HepG2 (cell line): Measurements from ENCODE around the gene BABAM1. TPM values are rescaled to one million over a fixed set of nuclear protein-coding genes. Genes with fewer than 3 reads are reported as not detected.
A peak's percentile ranks its signal among the peaks of the same experiment; 100 is the strongest.

ENCODE experiments used
- ARNTL ChIP-seq: sonication (generic); formaldehyde crosslinking; IDR thresholded peaks from 2 replicates; pipeline ENCODE4 v1.4.0; 2020; ENCODE audit warnings: mild to moderate bottlenecking, missing genetic modification reagents
- DPF2 ChIP-seq: sonication (generic); formaldehyde crosslinking; IDR thresholded peaks from 2 replicates; pipeline ENCODE4 v1.4.0; 2020; ENCODE audit warnings: mild to moderate bottlenecking, low read depth, missing genetic modification reagents, borderline replicate concordance
- FOXO1 ChIP-seq: sonication (generic); formaldehyde crosslinking; IDR thresholded peaks from 2 replicates; pipeline ENCODE4 v1.4.0; 2020; ENCODE audit warnings: missing genetic modification reagents
- HCFC1 ChIP-seq: fragments of 150-350 bp; IDR thresholded peaks from 2 replicates; pipeline ENCODE4 v1.6.1; 2014; ENCODE audit warnings: low read depth, low read length
- HDAC6 ChIP-seq: fragments of 200-600 bp; sonication (generic); IDR thresholded peaks from 2 replicates; pipeline ENCODE4 v1.7.0; 2017; ENCODE audit warnings: mild to moderate bottlenecking, antibody characterized with exemption, low read length, low read depth
- HHEX ChIP-seq: IDR thresholded peaks from 2 replicates; pipeline ENCODE4 v1.6.1; 2016; ENCODE audit warnings: control low read depth
- HNF4A ChIP-seq: sonication (generic); formaldehyde crosslinking; IDR thresholded peaks from 2 replicates; pipeline ENCODE4 v1.4.0; 2020; ENCODE audit warnings: missing genetic modification reagents
- MEIS1 ChIP-seq: sonication (generic); formaldehyde crosslinking; IDR thresholded peaks from 2 replicates; pipeline ENCODE4 v1.9.0; 2021; ENCODE audit warnings: mild to moderate bottlenecking, missing genetic modification reagents, moderate library complexity, borderline replicate concordance
- POLR2AphosphoS2 ChIP-seq: IDR thresholded peaks from 2 replicates; pipeline ENCODE4 v1.6.1; 2011; ENCODE audit warnings: low read depth, low read length, improper control_type of control experiment
- REXO4 ChIP-seq: sonication (generic); formaldehyde crosslinking; IDR thresholded peaks from 2 replicates; pipeline ENCODE4 v1.8.0; 2022; ENCODE audit warnings: missing genetic modification reagents, mild to moderate bottlenecking, borderline replicate concordance
- RFXANK ChIP-seq: IDR thresholded peaks from 2 replicates; pipeline ENCODE4 v1.6.1; 2016
- SOX6 ChIP-seq, 2 experiments: fragments of 450-650 bp in 1 of 2; sonication (generic) in 1 of 2; formaldehyde crosslinking in 1 of 2; IDR thresholded peaks; 2 replicates each; pipeline versions ENCODE4 v1.4.0 to v1.6.1; 2017 to 2020; ENCODE audit warnings: antibody characterized with exemption in 1 of 2, mild to moderate bottlenecking in 1 of 2, missing genetic modification reagents in 1 of 2
- SPEN ChIP-seq: sonication (generic); formaldehyde crosslinking; IDR thresholded peaks from 2 replicates; pipeline ENCODE4 v1.5.1; 2020; ENCODE audit warnings: low read depth, mild to moderate bottlenecking, missing genetic modification reagents
- STAG1 ChIP-seq: sonication (generic); formaldehyde crosslinking; IDR thresholded peaks from 2 replicates; pipeline ENCODE4 v1.4.0; 2020; ENCODE audit warnings: missing genetic modification reagents
- ZBTB3 ChIP-seq: sonication (generic); formaldehyde crosslinking; IDR thresholded peaks from 2 replicates; pipeline ENCODE4 v1.4.0; 2020; ENCODE audit warnings: low read depth, mild to moderate bottlenecking, moderate library complexity, missing genetic modification reagents, borderline replicate concordance
- ZNF263 ChIP-seq: sonication (generic); formaldehyde crosslinking; IDR thresholded peaks from 2 replicates; pipeline ENCODE4 v1.4.0; 2020; ENCODE audit warnings: missing genetic modification reagents
- ZNF383 ChIP-seq: sonication (generic); formaldehyde crosslinking; IDR thresholded peaks from 2 replicates; pipeline ENCODE4 v1.4.0; 2020; ENCODE audit warnings: missing genetic modification reagents, mild to moderate bottlenecking, borderline replicate concordance
- ZNF552 ChIP-seq: sonication (generic); formaldehyde crosslinking; IDR thresholded peaks from 2 replicates; pipeline ENCODE4 v1.9.0; 2022; ENCODE audit warnings: missing genetic modification reagents, mild to moderate bottlenecking, borderline replicate concordance
- ZNF589 ChIP-seq: sonication (generic); formaldehyde crosslinking; conservative IDR thresholded peaks from 2 replicates; pipeline ENCODE4 v1.8.0; 2022; ENCODE audit warnings: mild to moderate bottlenecking, moderate library complexity, missing genetic modification reagents
- ZNF615 ChIP-seq: sonication (generic); formaldehyde crosslinking; IDR thresholded peaks from 2 replicates; pipeline ENCODE4 v1.5.0; 2020; ENCODE audit warnings: mild to moderate bottlenecking, missing genetic modification reagents, borderline replicate concordance
- ZSCAN21 ChIP-seq: sonication (generic); formaldehyde crosslinking; IDR thresholded peaks from 2 replicates; pipeline ENCODE4 v1.8.0; 2022; ENCODE audit warnings: mild to moderate bottlenecking, missing genetic modification reagents, moderate library complexity, borderline replicate concordance
- polyA plus RNA-seq, 8 experiments: library from polyadenylated mRNA; depleted of rRNA in 3 of 8; stranded (reverse) in 7 of 8; unstranded in 1 of 8; fragments of >200 nt; fragmentation: Illumina TruSeq in 4 of 8; extraction: Trizol in 4 of 8; gene quantifications; 2 replicates each; pipeline versions ENCODE4 v1.2.1 to v1.2.3, GENCODE V29; 2011 to 2016; ENCODE audit warnings: low read depth in 4 of 8, missing spikeins in 1 of 8, mixed read lengths in 1 of 8; ENCODE audit not compliant: insufficient read depth in 1 of 8
- total RNA-seq, 5 experiments: library from RNA; depleted of rRNA; stranded (reverse); fragments of >200 nt; fragmentation: Illumina TruSeq; extraction: Trizol; gene quantifications; 2 replicates each; pipeline ENCODE4 v1.2.3, GENCODE V29; 2016; ENCODE audit warnings: low read depth in 1 of 5
- TF ChIP-seq, protein P1 (sequence below): sonication (generic); formaldehyde crosslinking; IDR thresholded peaks from 2 replicates; pipeline ENCODE4; 2020; ENCODE audit warnings: missing genetic modification reagents, mild to moderate bottlenecking, borderline replicate concordance
- TF ChIP-seq, protein P2 (sequence below): sonication (generic); formaldehyde crosslinking; IDR thresholded peaks from 2 replicates; pipeline ENCODE4 v1.8.0; 2023; ENCODE audit warnings: mild to moderate bottlenecking, missing genetic modification reagents
- TF ChIP-seq, protein P3 (sequence below): fragments of 450-650 bp; IDR thresholded peaks from 2 replicates; pipeline ENCODE4 v1.6.1; 2017; ENCODE audit warnings: mild to moderate bottlenecking

BABAM1 gene
- total and polyA plus RNA-seq, 2 of the 13 experiments (the other 11 are each of a cell fraction or from before 2014, with no cell fraction given), result 70.0 to 82.0 TPM

DNA sequence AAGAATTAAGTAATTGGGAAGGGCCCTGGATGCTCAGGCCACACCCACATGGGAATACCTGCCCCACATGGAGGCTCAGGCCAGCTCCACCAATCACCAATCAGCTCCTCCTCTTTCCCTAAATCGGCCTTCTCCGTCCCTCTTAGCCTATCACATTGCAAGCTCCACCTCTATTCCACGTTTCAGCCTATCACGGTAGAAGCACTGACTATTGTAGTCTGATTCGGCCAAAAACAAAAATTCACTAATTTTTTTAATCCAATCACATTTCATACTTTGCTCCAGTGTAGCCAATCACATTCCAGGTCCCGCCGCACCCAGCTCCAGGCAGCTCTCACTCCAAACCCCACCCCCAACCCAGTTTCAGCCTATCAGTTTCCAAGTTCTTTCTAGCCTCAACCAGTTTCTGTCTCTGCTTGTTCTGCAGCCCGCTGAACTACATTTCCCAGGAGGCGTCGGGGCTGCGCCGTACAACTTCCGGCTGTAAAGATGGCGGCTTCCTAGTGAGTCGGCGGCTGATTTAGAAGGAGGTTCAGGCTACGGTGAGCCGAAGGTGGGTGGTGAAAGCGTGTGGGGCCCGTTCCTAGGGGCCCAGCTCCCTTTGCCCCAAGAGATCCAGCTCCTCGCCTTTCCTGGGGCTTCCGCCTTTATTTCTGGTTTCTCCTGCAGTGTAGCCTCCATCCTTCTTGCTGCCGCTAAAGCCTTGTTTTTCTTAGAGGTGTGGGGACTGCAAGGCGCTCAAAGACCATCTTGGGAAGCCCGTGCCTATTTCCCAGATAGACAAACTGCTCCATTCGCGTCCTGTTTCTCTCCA is at the start of gene BABAM1 (continued):
- no peak; the same call in 1 of the 2 replicates for TF ChIP-seq MEIS1 (CRISPR knock-in tag)
- no peak for TF ChIP-seq STAG1 (CRISPR knock-in tag)
- no peak for TF ChIP-seq ARNTL
- TF ChIP-seq, protein P1, sequence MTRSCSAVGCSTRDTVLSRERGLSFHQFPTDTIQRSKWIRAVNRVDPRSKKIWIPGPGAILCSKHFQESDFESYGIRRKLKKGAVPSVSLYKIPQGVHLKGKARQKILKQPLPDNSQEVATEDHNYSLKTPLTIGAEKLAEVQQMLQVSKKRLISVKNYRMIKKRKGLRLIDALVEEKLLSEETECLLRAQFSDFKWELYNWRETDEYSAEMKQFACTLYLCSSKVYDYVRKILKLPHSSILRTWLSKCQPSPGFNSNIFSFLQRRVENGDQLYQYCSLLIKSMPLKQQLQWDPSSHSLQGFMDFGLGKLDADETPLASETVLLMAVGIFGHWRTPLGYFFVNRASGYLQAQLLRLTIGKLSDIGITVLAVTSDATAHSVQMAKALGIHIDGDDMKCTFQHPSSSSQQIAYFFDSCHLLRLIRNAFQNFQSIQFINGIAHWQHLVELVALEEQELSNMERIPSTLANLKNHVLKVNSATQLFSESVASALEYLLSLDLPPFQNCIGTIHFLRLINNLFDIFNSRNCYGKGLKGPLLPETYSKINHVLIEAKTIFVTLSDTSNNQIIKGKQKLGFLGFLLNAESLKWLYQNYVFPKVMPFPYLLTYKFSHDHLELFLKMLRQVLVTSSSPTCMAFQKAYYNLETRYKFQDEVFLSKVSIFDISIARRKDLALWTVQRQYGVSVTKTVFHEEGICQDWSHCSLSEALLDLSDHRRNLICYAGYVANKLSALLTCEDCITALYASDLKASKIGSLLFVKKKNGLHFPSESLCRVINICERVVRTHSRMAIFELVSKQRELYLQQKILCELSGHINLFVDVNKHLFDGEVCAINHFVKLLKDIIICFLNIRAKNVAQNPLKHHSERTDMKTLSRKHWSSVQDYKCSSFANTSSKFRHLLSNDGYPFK, result peak; percentile 83; the same call in 1 of the 2 replicates
- TF ChIP-seq ZNF383 (CRISPR knock-in tag), result no peak
- no peak for TF ChIP-seq SPEN (CRISPR knock-in tag)
- no peak for TF ChIP-seq HHEX
- TF ChIP-seq ZBTB3 (CRISPR knock-in tag), result 0 out of 2 replicates have a peak, but pooled peaks have one; percentile 28
- no peak for TF ChIP-seq SOX6 (IDR thresholded peaks at IDR 0.05)
- no peak; the same call in 1 of the 2 replicates for TF ChIP-seq SOX6 (CRISPR knock-in tag; IDR thresholded peaks at IDR 0.05)
- TF ChIP-seq HNF4A (CRISPR knock-in tag), result peak; percentile 3; the same call in 1 of the 2 replicates
- no peak for TF ChIP-seq ZNF589 (CRISPR knock-in tag)
- TF ChIP-seq FOXO1 (CRISPR knock-in tag), result no peak
- peak; percentile 94 for TF ChIP-seq HCFC1
- no peak for TF ChIP-seq RFXANK (CRISPR knock-in tag)
- no peak for TF ChIP-seq DPF2 (CRISPR knock-in tag)
- TF ChIP-seq ZSCAN21 (CRISPR knock-in tag), result no peak
- TF ChIP-seq, protein P2, sequence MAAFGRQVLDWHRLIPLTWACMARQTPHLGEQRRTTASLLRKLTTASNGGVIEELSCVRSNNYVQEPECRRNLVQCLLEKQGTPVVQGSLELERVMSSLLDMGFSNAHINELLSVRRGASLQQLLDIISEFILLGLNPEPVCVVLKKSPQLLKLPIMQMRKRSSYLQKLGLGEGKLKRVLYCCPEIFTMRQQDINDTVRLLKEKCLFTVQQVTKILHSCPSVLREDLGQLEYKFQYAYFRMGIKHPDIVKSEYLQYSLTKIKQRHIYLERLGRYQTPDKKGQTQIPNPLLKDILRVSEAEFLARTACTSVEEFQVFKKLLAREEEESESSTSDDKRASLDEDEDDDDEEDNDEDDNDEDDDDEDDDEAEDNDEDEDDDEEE (CRISPR knock-in tag), result no peak
- no peak for TF ChIP-seq ZNF615 (CRISPR knock-in tag)
- TF ChIP-seq, protein P3, sequence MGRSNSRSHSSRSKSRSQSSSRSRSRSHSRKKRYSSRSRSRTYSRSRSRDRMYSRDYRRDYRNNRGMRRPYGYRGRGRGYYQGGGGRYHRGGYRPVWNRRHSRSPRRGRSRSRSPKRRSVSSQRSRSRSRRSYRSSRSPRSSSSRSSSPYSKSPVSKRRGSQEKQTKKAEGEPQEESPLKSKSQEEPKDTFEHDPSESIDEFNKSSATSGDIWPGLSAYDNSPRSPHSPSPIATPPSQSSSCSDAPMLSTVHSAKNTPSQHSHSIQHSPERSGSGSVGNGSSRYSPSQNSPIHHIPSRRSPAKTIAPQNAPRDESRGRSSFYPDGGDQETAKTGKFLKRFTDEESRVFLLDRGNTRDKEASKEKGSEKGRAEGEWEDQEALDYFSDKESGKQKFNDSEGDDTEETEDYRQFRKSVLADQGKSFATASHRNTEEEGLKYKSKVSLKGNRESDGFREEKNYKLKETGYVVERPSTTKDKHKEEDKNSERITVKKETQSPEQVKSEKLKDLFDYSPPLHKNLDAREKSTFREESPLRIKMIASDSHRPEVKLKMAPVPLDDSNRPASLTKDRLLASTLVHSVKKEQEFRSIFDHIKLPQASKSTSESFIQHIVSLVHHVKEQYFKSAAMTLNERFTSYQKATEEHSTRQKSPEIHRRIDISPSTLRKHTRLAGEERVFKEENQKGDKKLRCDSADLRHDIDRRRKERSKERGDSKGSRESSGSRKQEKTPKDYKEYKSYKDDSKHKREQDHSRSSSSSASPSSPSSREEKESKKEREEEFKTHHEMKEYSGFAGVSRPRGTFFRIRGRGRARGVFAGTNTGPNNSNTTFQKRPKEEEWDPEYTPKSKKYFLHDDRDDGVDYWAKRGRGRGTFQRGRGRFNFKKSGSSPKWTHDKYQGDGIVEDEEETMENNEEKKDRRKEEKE, result no peak
- no peak for TF ChIP-seq REXO4 (CRISPR knock-in tag)
- no peak for TF ChIP-seq ZNF263
- TF ChIP-seq POLR2AphosphoS2, result no peak
- TF ChIP-seq ZNF552 (CRISPR knock-in tag), result no peak
- no peak for TF ChIP-seq HDAC6
